Measurements from ENCODE around the gene TOX2.
"Not testable (repeated sequence)": the region's sequence is repeated elsewhere in the genome, so short reads cannot be mapped to it uniquely, and the experiment has no call there.

Gene TOX2

DNA sequence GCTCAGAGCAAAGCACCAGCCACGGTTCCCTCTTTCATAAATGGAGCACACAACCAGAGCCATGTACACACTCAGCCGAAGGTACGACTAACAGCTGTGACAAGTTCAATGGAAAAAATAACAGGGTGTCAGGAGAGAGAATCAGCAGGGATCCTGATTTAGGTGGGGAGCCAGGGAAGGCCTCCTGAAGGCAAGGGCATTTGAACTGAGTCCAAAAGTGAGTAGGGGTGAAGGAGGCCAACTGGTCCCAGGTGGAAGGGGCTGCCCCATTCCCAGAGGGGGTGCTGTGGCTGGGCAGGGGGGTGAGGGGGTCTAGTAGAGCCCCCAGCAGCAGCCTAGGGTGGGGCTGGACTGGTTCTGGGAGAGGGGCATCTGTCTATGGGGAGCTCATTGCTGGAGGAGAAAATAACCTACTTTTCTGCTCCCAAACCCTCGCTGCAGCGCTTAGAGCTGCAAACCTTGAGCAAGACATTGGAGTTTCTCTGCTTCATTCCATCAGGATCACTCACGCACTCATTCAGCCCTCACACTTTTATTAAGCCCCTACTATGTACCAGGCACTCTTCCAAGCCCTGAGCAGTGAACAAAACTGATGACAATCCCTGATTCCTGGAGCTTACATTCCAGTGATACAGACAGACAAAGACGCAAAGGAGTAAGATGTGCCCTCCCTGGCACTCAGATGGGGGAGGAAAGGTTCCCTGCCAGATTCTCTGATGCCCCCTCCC is 113.5 kb downstream of the TOX2 start:
- FAIRE-seq (no peak), DNase-seq (ENCODE audit: insufficient read length, low spot score) (no peak)

DNA sequence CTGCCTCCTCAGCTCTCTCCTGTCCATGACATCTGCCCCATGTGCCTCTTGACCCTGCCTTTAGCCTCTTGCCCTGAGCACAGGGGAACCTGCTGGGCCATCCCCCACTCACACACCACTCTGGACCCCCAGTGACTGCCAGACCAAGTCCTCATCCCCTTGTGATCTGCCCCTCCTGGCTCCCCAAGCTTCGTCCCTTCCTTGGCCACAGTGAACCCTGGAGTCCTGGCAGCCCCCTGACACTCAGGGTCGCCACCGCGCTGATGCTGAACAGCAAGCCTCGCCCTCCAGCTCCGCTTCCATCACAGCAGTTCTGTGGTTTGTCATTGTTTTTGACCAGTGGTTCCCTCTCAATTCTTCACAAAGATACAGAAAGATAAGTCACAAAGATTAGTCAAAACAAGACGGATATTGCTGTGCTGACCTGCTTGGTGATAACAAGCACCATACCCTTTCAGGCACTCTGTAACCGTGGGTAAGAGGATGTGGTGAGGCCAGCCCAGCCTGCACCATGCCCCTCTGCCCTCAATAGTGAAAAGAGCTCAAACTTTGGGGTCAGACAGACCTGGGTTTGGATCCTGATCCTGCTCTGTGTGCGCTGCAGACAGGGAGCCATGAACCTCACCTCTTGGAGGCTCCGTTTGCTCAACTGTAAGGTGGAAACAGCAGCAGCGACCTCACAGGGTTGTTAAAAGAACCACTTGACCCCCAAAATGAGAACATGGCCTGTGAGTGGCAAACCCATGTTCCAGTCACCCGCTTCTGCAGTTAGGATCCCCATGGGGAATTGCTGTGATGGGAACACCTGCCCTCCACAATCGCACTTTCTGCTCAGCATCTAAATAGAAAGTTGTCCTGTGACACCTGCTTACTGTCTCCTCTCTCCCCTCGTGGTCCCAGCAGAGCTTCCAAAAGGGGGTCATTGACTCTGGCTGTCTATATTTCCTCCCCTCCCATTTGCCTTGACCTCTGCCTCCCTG is 114.5 kb downstream of the TOX2 start:
- DNase-seq (ENCODE audit: insufficient read length, low spot score) = no peak
- FAIRE-seq = peak; percentile 88

DNA sequence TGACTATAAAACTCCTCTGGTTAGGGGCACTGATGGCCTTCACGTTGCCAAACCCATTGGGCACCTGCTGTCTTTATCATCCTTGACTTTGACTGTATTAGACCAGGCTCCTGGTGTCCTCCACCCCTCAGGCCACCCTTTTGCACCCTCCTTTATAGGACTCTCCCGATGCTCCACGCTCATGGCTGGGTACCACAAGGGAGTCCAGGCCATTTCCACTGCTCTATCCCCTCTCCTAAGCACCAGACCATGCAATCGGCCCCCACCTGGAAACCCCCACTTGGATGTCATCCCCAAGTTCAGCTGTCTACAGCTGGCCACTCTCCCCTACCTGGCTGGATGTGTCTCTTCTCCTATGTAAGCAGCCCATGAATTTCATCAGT is 115.2 kb downstream of the TOX2 start:
- FAIRE-seq = peak; percentile 68
- DNase-seq (ENCODE audit: insufficient read length, low spot score) = no peak

DNA sequence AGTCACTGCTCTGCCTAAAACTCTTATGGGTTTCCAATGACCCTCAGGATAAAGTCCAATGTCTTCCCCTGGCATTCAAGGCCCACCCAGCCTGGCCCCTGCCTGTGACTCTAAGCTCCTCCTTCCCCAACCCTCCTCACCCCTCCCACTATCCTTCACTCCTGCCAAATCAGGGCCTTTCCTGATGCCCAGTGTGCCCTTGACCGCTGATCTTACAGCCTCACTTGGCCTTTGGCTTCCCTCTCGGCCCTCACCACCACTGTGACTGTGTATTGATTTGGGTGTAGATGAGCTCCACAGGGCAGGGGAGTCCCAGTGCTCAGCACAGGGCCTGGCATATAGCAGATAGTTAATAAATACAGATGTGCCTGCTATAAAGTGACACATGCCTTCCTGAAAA is 115.7 kb downstream of the TOX2 start:
- DNase-seq (ENCODE audit: insufficient read length, low spot score) (no peak), FAIRE-seq (peak; percentile 80)

DNA sequence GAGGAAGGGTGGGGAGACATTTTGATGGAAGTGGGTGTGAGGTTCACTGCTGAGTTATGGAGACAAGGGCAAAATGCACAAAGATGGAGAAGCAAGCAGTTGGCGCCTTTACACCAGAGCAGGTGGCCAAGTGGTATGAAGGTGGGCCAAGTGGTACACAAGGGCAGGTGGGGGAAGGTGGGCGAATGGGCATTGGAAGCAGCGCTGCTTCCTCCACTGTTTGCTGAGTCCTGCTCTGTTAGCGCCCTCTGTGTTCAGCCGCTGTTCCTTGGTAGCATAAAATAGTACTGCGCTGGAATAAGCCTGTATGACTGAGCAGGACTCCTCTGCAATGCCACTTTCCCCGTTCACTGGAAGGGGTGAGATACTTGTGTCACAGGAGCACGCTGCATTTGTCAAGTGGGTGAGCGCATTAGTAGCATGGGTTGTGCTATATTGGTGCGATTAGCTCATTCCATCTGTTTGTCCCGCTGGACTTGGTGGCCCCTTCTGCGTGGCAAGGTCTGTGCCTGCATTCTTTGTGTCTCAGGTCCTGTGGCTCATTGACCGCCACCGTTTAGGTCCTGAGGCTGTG is 116.4 kb downstream of the TOX2 start:
- FAIRE-seq (peak; percentile 77), DNase-seq (ENCODE audit: insufficient read length, low spot score) (no peak)

DNA sequence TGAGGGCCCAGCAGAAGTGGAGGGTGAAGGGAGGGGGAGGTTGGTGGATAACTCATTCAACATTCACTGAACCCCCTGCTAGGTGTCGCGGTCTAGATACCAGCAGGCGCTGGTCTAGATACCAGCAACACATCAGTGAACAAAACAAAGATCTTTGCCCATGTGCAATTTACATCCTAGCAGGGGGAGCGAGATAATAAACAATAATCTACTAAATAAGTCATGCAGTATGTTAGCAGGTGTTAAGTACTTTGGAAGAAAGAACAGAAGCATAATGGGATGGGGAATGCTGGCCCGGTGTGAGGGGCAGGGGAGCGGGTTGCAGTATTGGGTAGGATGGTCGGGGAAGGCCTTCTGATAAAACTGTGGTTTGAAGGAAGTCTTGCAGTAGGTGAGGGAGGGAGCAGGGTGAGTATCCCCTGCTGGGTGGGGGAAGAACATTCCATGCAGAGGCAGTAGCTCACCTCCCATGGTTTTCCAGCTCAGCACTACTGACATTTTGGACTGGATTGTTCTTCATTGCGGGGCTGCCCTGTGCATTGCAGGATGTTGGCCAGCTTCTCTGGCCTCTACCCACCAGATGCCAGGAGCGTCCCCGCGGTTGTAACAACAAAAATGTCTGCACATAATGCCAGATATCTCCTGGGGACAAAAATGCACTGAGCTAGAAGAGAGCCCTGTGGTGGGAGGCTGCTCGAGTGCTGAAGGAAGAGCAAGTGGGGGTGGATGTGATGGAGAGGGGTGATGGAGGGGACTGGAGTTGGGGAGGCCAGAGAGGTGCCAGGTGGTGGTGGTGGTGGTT is 117.3 kb downstream of the TOX2 start:
- FAIRE-seq (peak; percentile 58), DNase-seq (ENCODE audit: insufficient read length, low spot score) (no peak)

DNA sequence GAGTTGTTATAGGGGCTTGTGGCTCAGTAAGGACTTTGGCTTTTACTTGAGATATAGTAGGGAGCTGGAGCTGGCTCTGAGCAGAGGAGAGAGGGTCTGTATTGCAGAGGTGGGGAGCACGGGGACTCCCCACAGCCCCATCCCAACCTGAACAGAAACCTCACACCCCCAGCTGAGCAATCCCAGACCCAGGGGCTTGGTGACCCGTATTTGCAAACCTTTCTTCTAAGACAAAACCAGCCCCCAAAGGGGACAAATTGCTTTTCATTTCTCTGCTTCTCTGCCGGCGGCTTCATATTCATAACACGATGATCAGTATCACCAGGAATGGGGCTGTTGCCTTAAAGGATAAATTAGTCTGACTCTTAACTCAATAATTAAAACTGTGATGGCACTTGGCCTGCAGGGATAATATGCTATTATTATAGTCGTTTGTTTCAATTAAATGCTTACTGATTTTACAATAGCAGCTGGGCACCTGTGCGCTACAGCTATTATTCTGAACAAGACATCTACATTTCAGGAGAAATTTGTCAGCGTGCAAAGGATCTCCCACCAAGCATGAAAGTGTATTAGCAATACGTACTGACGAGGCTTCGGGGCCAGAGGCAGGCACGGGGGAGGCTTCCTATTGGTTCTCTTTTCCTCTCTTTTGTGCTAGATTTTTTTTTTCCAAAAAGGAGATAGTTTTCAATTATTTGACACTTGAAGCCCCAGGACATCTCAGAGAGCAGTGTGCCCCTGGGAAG is 118.1 kb downstream of the TOX2 start:
- DNase-seq (ENCODE audit: insufficient read length, low spot score) = no peak
- peak; percentile 57 for FAIRE-seq

DNA sequence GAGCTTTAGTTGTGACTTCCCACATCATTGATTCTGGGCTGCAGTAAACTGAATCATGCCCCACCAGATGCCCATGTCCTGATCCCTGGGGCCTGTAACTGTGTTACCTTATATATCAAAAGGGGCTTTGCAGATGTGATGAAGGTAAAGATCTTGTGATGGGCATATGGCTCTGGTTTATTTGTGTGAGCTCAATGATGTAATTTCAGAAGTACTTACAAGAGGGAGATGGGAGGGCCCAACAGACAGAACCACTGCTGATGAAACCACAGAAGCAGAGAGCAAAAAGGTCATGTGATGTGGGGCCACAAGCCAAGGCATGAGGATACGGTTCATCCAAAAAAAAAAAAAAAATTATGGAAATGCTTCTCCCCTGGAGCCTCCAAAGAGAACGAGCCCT is 118.7 kb downstream of the TOX2 start:
- FAIRE-seq (no peak), DNase-seq (ENCODE audit: insufficient read length, low spot score) (no peak)

DNA sequence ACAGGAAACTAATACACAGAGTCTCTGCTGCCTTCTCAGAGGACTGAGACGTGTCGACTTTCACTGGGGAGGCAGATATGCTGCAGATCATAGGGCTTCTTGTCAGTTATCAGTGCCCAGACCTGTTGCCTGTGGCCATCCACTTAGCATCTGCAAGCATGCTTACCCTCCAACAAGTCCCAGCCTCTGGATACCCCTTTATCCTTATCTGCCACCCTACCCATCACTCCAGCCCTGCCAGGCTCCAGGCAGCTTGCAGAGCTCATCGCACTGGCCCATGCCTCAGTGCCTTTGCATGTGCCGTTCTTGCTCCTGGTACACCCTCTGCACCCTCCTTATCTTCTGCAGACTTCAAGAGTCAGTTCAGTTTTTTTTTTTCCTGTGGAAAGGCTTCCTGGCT is 119.2 kb downstream of the TOX2 start:
- DNase-seq (ENCODE audit: insufficient read length, low spot score) = no peak
- FAIRE-seq = peak; percentile 68

DNA sequence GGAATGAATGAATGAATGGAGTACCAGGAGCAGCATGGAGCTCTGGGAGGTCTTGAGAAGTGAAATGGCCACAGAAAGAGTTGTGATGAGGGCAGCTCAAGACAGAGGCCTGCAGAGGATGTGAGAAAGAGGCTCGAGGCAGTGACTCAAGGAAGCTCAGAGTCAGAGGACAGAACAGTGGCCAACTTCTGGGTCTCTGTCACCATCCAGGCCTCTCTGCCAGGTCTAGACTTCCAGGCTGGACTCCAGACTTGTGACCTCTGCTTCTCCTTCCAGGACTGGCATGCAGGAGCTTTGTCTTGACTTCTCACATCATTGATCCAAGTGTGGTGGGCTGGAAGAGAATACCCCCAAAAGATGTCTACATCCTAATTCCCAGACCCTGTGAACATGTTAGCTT is 119.8 kb downstream of the TOX2 start:
- FAIRE-seq (no peak), DNase-seq (ENCODE audit: insufficient read length, low spot score) (no peak)

DNA sequence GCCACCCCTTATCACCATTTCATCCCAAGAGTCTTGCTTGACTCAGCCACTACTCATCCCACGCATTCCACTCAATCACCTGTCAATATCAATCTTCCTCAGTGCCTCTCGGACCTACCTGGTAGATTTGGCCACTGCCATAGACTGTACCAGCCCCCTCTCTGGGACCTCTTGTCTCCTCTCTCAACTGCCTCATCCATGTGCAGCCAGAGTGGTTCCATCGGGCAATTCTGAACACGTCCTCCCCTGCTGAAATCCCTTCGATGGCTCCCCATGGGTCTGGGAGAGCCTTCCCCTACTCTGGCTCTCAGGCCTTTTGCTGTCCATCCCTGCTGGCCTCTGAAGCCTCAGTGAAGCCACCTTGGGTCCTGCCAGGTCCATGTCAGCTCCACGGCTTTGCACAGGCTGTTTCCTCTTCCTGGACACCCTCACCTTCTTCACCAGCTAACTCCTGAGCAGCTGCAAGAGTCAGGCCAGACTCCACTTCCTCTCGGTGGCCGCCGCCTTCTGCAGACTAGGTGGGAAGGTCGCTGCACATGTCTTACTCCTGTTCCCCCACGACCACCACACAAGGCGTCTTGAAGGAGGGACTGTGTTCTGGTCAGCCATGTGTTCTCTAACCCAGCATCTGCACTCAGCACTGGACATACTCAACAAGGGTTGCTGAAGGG is 120.4 kb downstream of the TOX2 start:
- DNase-seq (ENCODE audit: insufficient read length, low spot score) (no peak), FAIRE-seq (peak; percentile 87)

DNA sequence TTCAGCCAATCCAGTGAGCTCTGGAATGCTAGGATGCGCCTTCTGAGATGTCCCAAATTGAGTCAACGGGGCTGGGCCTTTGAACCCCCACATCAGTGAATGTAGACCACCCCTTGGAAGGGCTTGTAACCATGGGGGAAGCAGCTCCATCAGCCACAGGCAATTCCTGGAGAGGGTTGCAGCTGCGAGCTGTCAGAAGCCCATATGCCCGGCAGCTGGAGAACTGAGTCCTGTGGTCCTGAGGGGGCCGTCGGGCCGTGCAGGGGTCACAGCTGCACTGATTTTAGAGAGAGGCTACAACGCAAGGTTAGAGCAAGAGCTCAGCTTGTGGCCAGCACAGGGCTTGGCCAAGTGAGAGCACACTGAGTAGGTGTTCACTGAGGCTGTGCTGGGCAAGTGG is 121.3 kb downstream of the TOX2 start:
- no peak for FAIRE-seq

DNA sequence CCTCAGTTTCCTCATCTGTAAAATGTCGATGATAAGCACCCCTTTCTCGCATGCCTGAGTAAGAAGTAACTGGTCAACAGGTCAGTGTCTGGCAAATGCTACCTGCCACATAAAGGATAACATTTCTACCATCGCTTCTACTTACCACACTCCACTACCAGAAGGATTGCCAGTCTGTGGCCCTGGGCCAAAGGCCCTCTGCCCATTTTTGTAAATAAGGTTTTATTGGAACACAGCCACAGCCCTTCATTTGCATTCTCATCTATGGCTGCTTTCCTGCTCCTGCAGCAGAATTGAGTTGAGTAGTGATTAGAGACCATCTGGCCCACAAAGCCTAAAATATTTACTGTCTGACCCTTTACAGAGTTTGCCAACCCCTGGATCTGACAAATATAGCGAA is 121.8 kb downstream of the TOX2 start:
- DNase-seq (ENCODE audit: insufficient read length, low spot score) (no peak), FAIRE-seq (peak; percentile 52)

More for the DNA sequence above, 121.3 kb downstream of the TOX2 start:
- DNase-seq (ENCODE audit: insufficient read length, low spot score) = no peak

DNA sequence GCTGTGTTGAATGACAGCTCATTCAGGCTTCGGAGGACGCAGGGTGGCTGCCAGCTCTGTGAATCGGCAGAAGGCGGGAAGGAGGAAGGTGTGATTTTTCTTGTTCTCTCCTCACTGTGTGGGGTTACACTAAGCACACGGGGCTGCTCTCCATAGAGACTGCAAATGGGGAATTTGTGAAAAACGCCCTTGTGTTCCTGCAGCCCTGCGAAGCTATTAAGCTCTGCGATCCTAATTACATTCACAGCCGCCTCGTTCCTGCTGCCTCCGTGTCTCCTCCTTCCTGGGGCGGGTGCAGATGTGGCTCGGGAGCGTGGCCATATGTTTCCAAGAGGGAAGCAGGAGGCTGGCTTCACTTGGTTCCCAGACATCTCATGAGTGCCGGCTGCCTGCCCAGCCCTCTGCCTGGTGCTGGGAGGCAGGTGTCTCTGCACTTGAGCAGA is 124.0 kb downstream of the TOX2 start:
- DNase-seq (ENCODE audit: insufficient read length, low spot score) = no peak
- FAIRE-seq = peak; percentile 52

DNA sequence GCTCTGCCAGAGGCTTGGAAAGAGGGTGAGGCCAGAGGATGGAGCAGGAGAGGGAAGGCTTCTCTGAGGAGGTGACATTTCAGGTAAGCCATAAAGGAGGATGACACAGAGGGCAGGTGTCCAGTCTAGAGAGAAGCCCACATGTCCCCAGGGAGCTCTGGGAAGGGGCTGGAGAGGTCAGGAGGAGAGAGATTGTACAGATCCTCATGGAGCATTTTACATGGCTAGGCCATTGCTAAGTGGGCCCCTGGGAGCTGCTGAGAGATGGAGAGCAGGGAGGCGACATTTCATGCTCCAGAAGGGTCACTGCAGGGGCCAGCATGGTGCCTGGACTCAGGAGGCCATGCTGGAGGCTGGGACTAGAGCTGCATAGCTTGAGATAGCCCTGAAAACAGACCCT is 124.5 kb downstream of the TOX2 start:
- no peak for DNase-seq (ENCODE audit: insufficient read length, low spot score)
- peak; percentile 26 for FAIRE-seq

DNA sequence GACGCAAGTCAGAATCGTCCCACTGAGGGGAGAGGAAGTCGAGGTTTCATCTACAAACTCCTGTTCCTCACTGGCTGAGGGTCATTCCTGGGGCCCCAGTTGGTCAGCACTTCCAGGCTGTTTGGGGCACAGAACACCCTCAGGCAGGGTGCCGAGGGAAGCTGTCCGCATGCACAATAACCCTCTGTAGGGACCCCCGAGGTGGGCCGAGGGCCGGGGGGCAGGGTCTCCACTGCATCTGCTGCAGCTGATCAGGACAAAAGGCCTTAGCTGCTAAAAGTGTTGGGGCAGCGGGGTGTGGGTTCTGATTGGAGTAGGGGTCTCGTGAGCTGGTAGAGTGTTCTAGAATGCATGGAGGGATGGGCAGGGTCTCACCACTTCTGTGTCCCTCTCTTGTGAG is 125.1 kb downstream of the TOX2 start:
- FAIRE-seq = peak; percentile 9

DNA sequence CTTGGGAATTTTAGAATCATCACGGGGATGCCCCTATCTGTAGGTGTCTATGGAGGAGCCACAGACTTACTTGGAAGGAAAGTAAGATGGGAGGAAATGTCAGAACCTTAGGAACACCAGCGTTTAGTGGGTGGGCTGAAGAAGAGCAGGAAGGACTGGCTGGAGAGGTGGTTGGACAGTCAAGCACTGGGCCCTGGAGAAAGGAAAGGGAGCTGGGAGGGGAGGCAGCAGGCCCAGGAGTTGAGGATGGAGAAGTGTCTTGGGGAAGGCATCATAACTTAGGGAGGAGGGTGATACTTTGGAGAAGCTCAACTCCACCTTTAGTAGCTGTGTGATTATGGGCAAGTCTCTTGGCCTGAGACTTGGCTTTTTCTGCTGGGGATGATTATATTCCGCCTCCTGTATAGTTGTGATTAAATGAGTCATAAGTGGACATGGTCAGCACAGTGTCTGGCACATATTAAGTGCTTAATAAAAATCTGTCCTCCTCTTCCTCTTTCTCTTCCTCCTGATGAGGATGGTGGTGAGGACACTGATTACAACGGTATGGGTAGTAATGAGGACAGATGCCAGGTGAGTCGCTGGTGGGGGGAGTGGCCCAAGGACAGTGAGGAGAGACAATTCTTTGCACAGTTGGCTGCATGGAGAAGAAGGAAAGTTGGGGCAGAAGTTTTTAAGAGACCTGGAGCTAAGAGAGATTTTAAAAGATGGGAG is 125.7 kb downstream of the TOX2 start:
- DNase-seq (ENCODE audit: insufficient read length, low spot score) (no peak), FAIRE-seq (peak; percentile 54)

More for the DNA sequence above, 125.1 kb downstream of the TOX2 start:
- no peak for DNase-seq (ENCODE audit: insufficient read length, low spot score)

DNA sequence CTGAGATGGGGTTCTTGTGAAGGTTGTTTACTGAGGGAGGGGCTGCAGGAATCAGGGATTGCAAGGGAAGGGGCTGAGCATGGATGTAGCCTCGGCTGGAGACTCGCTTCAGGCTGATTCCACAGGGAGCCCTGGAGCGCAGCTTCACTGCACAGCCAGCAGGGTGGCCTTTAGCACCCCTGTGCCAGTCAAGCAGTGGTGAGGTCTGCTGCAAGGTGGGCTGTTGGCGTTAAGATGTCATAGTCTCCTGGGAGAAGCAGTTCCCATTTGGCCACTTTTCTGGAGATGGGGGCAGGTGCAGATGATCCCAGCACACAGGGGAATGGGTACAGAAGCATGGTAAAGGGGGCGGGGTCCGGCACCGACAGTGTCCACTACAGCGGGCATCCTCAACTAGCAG is 126.3 kb downstream of the TOX2 start:
- DNase-seq (ENCODE audit: insufficient read length, low spot score) (no peak), FAIRE-seq (peak; percentile 83)

DNA sequence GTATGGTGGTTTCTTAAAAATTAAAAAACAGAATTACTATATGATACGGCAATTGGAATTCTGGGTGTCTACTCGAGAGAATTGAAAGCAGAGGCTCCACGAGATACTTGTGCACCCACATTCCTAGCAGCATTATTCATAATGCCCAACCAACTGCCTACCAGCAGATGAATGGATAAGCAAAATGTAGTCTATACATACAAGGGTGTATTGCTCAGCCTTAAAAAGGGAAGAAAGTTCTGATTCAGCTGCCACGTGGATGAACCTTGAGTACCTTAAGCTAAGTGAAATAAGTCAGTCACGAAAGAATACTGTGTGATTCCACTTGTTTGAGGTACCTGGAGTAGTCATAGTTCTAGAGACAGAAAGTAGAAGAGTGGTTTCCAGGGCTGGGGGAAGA is 130.1 kb downstream of the TOX2 start:
- peak; percentile 95 for FAIRE-seq
- not testable (repeated sequence) for DNase-seq (ENCODE audit: insufficient read length, low spot score)

Measured in HTR-8/SVneo (cell line).